NCI-H187 (cell line): ENCODE results near the gene ULBP2.
"Not testable (repeated sequence)": the region's sequence is repeated elsewhere in the genome, so short reads cannot be mapped to it uniquely, and the experiment has no call there.

Experiments used
- DNase-seq, 2 experiments: peaks; one replicate each; lab custom pipeline; 2025; lab: John Stamatoyannopoulos, UW

ULBP2 gene, protein sequence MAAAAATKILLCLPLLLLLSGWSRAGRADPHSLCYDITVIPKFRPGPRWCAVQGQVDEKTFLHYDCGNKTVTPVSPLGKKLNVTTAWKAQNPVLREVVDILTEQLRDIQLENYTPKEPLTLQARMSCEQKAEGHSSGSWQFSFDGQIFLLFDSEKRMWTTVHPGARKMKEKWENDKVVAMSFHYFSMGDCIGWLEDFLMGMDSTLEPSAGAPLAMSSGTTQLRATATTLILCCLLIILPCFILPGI

DNA sequence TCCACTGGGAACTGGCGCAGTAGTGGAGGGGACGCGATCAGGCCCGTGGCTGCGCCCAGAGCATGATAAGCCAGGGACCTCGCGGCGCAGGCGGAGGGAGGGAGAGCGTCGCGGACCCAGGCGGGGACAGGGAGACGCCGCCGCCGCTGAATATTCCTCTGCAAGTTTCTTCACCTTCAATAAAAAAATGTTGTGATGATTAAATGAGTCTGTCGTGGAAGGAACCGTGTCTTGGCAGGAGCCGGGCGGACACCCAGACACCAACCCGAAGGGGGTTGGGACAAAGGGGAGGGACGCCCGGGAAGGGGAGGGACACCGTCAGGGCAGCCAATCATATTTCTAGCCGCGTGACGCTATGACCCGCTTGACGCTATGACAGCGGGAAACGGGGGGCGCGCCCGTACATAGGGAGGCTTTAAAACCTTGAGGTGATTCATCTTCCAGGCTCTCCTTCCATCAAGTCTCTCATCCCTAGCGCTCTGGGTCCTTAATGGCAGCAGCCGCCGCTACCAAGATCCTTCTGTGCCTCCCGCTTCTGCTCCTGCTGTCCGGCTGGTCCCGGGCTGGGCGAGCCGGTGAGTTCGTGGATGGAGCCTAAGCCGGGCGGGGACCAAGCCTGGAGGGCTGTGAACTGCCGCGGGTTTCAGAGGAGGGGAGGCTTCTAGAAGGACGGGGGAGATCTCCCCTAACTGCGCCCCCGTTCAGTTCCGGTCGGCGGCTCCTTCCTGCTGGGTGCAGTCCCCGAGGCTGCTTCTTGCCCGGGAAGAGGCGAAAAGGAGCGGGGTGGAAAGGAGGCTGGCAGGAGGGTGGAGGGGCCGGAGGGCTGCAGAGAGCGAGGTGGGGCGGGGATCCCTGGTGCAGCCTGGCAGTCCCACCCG, at the start of gene ULBP2:
Gene ULBP2, plus strand, starts transcription at position 432 of the 878 bp plus-strand sequence. Its CDS starts 59 bp downstream, at position 491.
- peak in 1 of 2 experiments; percentile 32 for DNase-seq

DNA sequence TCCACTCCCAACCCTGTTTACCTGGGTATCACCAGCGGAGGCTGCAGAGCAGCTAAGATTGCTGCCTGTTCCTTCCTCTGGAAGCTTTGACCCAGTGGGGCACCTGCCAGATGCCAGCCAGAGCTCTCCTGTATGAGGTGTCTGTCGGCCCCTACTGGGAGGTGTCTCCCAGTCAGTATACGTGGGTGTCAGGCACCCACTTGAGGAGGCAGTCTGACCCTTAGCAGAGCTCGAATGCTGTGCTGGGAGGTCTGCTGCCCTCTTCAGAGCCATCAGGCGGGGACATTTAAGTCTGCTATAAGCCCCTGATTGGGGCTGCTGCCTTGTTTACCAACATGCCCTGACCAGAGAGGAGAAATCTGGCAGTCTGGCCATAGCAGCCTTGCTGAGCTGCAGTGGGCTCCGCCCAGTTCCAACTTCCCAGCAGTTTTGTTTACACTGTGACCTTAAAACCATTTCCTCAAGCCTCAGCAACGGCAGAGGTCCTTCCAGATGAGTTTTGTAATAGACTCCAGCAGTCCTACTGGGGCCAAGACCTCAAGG, 46.7 kb upstream of the ULBP2 start:
- DNase-seq = no peak

DNA sequence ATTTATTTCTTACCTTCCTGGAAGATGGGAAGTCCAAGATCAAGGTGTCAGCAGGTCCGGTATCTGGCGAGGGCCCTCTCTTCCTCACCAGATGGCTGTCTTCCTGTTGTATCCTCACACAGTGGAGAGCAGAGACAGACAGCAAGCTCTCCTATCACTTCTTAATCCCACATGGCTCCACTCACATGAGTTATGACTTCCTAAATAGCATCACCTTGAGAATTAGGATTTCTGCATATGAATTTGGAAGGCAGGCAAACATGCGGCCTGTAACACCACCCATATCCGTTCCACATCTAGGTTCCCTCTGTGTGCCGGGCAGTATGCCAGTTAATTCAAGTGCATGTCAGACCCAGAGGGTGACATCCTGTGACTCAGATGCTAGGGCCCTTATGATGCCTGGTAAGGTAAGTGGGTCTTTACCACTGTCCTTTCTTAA, 46.0 kb upstream of the ULBP2 start:
- DNase-seq = no peak

DNA sequence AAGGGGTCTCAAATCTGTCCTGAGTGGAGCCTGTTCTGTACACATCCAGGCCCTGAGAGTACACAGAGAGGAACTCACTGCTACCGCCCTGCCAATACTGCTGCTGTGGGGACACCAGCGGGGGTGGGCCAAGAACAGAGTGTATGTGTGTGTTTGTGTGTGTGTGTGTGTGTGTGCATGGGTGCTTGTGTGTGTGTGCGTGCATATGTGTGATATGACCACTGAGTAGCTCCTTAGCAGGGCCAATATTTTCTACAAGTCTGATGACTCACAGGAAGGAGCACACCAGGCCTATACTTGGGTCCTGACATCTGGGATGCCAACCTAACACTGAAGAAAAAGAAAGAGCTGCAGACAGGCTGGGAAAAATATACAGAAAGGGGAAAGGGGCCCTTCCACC, 45.3 kb upstream of the ULBP2 start:
- DNase-seq = no peak

DNA sequence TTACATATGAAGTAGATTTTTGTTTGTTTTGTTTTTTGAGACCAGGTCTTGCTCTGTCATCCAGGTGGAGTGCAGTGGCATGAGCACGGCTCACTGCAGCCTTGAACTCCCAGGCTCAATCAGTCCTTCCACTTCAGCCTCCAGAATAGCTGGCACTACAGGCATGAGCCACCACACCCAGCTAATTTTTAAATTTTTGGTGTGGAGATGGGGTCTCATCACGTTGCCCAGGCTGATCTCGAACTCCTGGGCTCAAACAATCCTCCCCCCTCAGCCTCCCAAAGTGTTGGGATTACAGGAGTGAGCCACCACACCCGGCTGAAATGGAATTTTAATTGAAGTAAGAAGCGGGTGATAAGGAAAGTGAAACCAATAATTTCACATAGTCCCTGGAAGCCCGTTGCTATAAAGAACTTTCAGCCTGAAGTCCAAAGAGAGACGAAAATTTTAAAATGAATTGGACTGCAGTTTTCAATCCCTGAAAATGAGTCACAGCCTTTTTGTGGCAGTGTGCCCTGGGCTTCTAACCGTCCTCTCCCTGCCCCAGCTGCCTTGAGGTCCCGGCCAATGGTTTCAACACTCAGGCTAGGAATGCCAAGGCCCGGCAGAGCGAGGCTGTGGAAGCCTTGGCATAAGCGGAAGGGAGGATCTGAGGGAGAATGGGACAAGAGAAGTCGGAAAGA, 44.7 kb upstream of the ULBP2 start:
- DNase-seq = no peak

DNA sequence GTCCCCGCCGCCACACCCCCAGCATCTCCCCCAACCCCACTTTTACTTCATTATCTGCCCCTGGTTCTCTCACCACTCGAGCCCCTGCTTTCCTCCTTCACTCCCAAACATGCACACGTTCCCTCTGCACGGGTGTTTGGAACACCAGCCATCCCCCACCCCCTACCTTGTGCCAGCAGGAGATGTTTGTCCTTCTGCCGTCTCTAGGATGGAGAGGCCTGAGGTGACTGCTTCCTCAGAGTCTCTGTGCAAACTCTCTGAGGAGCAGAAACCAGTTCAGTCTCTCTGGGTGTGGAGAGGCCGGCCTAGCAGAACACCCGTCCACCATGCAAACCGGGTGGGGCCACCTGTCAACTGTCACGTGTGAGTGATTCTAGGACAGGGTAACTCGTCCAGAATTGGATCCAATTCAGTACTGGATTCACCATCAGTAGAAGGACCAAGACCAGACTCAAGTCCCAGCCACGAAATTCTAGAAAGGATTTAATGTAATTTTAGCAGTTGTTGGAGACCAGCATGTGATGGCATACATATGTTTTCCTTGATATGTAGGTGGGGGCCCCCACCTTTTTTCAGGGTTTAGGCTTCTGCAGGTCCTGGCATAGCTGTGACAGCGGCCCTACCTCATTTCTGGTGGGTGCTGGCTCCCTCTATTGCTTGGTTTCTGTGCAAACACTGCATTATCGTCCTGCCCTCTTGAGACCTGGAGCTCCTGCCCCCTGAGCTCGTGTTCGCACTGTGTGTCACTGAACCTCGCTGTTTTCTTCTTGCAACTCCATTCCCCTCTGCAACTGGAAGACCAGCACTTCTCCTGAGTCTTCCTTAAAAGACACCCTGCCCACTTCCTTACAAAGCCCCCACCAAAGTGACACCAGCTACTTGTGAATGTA, 43.7 kb upstream of the ULBP2 start, which contains the start of gene RAET1E:
Gene RAET1E, minus strand, starts transcription at position 259 of the 890 bp plus-strand sequence. CDS start 7,212 bp downstream, outside the sequence.
- no peak for DNase-seq

DNA sequence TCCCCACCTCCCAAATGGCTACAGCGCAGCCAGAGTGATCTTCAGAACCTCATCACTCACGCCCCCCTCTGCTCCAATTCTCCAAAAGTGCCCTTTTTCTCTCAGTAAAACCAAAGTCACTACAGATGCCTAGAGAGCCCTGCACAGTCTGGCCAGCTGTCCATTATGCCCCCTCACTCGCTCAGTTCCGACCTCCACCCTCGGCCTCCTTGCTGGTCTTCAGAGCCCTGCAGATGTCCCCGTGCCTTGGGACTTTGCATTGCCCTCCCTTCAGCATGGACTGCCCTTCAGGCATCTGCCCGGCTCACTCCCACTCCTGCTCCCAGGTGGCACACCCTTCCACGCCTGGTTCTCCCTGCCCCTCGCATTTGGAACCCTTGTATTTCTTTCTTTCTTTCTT, 42.8 kb upstream of the ULBP2 start:
- DNase-seq = no peak

DNA sequence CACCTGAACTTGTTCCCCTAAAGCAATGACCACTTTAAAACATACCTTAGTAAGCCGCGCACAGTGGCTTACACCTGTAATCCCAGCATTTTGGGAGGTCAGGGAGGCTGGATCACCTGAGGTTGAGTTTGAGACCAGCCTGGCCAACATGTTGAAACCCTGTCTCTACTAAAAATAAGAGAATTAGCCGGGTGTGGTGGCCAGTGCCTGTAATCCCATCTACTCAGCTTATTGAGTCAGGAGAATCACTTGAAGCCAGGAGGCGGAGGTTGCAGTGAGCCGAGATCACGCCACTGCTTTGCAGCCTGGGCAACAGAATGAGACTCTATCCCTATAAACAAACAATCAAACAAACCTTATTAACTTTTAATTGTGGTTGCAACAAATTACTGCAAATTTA, 42.3 kb upstream of the ULBP2 start:
- DNase-seq = no peak

DNA sequence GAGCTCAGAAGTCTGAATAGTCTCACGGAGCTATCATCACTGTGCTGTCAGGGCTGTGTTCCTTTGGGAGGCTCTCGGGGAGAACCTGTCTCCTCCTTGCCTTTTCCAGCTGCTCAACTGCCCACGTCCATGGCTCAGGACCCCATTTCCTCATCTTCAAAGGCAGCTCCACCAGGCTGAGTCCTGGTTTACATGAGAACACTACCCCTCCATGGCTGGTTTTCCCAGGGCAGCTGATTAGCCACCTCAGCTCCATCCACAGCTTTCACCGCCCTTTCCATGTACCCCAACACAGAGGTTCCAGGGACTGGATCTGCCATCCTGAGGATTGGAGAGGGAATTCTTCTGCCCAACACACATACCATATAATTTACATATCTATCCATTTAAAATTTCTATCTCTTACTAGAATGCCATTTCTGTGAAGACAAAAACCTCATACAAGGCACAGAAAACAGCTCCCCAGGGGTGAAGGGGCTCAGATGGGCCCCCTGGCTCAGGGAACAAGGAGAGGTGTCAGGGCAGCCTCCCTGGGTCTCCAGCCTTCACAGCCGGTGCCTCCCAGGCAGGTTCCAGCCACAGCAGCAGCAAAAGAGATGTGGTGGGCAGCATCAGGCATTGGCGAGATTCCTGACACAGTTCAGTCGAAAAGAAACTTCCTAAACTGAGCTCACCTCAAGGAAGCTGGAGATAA, 41.7 kb upstream of the ULBP2 start:
- no peak for DNase-seq

DNA sequence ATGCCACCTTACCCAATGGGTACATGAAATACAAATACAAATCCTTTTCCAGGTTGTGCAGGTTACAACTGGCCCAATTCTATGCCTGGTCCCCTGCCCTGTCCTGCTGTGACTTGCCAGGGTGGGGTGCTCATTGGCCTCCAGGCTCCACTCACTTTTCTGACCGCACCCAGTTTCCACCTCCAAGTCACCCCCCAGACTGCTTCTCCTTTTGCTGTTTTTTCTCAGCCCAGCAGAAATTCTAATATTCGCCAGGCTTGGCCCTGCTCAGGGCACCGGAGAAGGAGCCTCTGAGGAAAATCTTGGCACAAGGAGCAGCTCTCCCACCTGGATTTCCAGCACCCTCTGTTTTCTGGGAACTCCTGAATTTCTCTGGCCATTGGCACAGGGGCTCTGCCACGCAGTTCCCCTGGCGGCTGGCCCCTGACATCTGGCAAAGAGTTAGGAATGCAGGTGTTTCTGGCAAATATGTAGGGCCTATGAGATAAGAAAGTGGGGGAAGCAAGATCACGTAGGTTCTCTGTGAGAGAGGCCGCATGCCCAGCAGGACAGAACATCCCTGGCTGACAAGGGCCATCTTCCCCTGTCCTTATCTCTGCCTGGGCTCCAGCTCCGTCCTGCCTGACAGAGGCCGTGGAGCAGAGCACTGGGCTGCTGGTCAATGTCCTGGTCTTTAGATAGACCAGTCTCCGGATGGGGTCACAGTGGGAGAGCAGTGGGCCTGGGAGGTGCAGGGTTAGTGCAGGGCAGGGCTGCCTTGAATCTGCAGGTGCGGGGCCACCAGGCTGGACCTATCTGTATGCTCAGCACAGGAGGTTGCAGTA, 41.0 kb upstream of the ULBP2 start:
- no peak for DNase-seq

DNA sequence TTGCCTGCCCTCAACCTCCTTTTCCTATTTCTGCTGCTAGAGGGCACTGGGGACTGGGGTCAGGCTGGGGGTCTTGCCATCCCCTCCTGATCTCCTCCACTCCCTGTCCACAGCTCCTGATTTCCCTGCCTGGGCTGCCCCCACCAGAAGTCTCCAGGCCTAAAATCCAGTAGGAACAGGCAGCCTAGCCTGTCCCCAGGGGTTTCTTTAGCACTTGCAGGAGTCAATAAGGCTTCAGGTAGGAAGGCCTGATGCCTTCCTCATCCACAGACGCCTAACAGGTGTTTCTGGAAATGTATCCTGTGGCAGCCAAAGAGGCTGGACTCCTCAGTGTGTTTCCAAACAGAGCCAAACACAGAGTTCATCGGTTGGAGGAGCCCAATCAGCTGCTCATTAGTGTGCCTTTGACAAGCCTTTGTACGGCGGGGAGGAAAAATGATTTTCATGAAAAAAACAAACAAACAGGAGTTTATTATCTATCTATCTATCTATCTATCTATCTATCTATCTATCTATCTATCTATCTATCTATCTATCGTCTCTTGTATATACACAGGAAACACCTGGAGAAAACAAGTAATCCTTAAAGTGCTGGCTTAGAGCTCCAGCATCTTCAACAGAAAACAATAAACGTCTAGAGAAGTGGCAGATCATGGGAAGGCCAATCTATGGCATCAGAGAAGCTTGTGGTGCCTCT, 40.2 kb upstream of the ULBP2 start:
- no peak for DNase-seq

DNA sequence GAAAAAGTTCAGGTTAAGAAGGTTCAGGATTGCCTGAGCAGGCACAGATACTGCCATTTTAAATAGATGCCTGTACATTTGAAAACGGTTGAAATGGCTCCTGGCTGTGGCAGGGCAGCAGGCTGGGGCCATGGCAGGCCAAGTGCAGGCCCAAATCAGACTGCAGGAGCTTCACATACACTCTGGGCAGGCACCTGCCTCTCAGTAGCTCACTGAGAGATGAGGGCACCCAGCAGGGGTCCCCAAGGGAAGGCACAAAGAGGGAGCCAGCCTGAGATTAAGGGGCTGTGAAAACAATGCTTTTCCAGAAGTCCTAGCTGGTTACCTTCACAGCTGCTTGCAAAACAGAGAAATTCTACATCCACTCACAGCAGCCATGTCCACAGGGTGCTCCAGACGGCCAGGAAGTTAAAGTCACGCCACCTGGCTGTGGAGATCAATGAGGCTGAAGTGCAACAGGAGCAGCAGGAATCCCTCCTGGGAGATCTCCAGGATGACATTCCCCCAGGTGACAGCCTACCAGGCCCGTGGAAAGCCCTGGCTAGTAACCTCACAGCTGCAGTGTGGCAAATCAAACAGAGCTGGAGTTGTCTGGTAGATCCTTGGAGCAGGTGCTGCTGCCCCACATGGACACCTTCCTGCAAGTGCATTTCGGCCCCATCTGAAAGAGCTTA, 37.7 kb upstream of the ULBP2 start:
- peak in 1 of 2 experiments; percentile 38 for DNase-seq

DNA sequence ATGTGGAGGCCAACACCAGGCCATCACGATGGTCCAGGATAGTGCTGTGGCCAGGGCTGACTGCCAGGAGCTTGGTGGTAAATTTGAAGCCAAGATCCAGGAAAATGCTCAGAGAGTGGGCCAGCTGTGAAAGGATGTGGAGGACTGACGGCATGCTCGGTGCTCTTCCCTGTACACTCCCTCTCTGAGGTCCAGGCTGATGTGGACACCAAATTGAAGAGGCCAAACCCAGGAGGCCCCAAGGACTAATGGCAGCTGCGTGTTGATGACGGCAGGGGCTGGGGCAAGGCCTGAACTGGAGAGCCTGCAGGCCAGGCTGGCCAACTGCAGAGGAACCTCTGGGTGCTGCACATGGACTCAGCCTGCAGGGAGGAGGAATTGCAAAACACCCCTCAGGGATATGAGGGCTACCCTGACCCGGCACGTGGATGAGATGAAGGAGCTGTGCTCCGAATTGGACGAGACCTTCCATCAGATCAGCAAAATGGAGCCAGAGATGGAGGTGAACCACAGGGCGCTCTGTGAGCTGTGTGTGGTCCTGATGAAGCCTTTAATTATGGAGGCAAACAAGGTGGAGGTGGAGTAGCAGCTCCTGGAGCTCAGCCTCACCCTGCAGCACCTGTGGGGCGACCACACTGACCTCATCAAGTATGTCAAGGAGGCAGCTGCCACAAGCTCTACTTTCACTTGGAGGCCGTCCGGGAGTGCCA, 37.0 kb upstream of the ULBP2 start:
- no peak for DNase-seq

DNA sequence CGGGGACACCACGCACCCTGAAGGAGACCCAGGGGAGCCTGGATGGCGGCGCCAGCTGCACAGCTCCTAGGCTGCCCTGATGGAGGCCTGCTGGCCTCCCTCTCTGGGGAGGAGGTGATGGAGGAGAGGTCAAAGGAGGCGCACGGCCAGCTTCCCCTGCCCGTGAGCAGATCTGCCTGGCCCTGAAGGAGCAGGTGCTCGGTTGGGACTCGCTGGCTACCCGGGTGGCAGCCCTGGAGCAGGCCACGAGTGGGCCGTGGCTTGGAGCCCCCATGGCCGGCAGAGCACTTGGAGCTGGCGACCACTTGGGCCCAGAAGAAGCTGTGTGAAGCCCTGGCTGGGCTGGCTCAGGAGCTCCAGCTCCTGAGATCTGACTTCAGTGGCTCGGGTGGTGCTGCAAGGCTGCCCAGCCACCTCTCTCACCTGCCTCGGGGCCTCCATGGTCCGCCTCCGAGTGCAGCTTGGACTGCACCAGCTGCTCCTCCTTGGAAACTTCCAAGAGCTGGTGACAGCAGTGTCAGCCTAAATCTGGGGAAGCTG, 36.4 kb upstream of the ULBP2 start:
- no peak for DNase-seq

DNA sequence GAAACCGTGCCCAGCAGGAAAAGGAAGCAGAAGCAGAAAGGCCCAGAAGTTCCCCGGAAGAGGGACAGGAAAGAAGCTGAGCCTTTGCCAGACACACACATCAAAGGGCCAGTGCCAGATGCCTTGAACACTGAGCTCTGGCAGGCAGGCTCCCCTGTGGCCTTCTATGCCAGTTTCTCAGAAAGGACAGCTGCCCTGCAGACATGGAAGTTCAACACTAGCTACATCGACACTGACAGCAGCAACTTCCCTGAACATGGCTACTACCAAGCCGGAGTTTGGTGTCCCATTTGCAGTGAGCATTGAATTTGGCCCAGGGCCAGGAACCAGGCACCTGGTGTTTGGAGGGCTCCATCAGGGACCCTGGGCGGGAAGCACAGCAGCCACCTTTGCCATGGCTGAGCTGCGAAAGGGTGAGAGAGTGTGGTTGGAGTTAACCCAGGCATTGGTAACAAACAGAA, 35.9 kb upstream of the ULBP2 start:
- DNase-seq = no peak

DNA sequence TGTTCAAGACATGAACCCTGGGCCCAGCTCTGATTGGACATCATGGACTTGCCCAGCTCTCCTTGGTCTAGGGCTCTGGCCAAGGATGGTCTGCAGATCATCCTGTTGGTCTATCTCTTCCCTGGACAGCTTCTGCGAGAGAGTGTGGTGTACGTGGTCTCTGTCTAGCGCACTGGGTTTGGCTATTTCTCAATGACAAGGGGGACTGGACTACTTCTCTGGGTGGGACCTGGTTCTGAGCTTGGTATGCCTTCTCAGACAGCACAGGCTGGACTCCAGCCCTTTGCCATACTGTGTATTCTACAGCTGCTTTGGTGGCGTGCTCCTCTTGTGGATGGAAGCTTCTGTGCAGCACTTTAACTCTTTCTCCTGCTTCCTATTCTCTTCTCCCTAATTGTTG, 35.4 kb upstream of the ULBP2 start:
- DNase-seq = no peak

DNA sequence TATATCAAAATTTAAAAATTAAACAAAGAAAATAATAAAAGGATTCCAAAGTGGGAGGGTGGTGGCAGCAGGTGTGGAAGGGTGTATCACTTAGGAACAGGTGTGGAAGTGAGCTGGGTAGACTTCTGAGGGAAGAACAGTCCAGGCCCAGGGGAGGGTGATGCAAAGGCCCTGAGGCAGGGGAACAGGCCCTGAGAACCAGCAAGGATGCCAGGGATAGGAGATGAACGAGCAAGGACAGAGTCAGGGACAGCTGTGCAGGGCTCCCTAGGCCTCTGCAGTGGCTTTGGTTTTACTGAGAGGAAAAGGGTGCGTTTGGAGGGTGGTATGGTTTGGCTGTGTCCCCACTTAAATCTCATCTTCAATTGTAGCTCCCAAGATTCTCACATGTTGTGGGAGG, 34.5 kb upstream of the ULBP2 start:
- DNase-seq = no peak

DNA sequence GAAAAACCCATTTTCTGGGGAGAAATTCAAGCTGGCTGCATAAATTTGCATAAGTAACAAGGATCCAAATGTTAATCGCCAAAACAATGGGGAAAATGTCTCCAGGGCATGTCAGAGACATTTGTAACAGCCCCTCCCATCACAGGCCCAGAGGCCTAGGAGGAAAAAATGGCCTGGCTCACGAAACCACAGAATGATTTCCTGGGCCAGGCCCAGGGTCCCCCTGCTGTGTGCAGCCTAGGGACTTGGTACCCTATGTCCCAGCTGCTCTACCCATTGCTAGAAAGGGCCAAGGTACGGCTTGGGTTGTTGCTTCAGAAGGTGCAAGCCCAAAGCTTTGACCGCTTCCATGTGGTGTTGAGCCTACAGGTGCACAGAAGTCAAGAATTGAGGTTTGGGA, 33.3 kb upstream of the ULBP2 start:
- DNase-seq = not testable (repeated sequence)
